ENCODE data around the gene TFEB. TPM values are rescaled to one million over a fixed set of nuclear protein-coding genes. Genes with fewer than 3 reads are reported as not detected.

TFEB gene
- total RNA-seq, 1 donor from 2014 or later: 3.1 TPM

DNA sequence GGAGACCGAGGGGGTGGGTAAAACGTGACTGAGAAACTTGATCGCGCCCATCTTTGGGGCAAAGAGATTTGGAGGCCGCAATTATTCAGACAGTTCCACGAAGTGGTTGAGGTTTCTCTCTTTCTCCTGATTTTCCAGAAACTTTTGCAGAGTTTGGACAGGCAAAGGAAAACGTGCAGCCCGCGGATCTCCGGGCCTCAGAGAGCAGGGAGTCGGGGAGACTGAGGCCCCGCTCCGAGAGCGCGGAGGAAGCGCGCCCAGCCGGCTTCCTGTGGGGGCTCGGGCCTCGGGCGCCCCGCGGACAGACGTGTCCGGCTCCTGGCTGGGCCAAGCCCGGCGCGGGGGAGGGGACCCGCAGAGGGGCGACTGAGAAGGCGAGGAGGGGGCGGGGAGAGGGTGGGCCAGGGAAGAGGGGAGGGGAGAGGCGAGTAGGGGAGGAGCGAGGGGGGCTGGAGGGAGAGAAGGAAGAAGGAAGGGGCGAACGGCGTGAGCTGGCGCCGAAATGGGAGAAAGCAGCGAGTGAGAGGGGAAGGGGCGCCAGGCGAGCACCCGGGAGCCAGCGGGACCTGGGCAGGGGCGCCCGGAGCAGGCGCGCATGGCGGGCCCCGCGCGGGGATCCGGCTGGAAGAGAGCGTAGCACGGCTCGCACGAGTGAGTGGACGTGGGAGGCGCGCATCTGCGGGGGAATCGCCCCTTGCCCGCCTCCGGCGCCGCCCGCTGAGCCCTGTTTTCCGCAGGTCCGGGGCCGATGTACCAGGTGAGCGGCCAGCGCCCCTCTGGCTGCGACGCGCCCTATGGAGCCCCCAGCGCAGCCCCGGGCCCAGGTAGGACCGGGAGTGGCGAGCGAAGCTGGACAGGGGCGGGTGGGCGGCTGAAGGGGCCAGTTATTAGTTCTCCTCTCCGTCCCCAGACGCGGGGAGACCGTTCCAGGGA is 97.1 kb downstream of the TFEB start, which contains the start of gene MDFI:
MDFI (plus strand) TSS at position 467 of the 933 bp plus-strand sequence; CDS start at position 749, 282 bp downstream.
- H3K27ac Mint-ChIP-seq (ENCODE audit: unreplicated experiment): peak within 1 kb of the TSS; percentile 28
- peak within 1 kb of the TSS; percentile 81 for H3K4me3 Mint-ChIP-seq (ENCODE audit: unreplicated experiment)
- H3K4me1 Mint-ChIP-seq (ENCODE audit: low read depth, unreplicated experiment): peaks cover 15% of the 10 kb centered on the region
- H3K9me3 Mint-ChIP-seq (ENCODE audit: unreplicated experiment): peaks cover 10% of the 10 kb centered on the region
- no peaks in the 10 kb centered on the region for H3K36me3 Mint-ChIP-seq (ENCODE audit: unreplicated experiment)
- TF ChIP-seq, protein P1, sequence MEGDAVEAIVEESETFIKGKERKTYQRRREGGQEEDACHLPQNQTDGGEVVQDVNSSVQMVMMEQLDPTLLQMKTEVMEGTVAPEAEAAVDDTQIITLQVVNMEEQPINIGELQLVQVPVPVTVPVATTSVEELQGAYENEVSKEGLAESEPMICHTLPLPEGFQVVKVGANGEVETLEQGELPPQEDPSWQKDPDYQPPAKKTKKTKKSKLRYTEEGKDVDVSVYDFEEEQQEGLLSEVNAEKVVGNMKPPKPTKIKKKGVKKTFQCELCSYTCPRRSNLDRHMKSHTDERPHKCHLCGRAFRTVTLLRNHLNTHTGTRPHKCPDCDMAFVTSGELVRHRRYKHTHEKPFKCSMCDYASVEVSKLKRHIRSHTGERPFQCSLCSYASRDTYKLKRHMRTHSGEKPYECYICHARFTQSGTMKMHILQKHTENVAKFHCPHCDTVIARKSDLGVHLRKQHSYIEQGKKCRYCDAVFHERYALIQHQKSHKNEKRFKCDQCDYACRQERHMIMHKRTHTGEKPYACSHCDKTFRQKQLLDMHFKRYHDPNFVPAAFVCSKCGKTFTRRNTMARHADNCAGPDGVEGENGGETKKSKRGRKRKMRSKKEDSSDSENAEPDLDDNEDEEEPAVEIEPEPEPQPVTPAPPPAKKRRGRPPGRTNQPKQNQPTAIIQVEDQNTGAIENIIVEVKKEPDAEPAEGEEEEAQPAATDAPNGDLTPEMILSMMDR (IDR thresholded peaks at IDR 0.05; ENCODE audit: partially characterized antibody, unreplicated experiment): no peak
- H3K27me3 Mint-ChIP-seq (ENCODE audit: unreplicated experiment): peaks cover 34% of the 10 kb centered on the region
- DNase-seq: no peak

DNA sequence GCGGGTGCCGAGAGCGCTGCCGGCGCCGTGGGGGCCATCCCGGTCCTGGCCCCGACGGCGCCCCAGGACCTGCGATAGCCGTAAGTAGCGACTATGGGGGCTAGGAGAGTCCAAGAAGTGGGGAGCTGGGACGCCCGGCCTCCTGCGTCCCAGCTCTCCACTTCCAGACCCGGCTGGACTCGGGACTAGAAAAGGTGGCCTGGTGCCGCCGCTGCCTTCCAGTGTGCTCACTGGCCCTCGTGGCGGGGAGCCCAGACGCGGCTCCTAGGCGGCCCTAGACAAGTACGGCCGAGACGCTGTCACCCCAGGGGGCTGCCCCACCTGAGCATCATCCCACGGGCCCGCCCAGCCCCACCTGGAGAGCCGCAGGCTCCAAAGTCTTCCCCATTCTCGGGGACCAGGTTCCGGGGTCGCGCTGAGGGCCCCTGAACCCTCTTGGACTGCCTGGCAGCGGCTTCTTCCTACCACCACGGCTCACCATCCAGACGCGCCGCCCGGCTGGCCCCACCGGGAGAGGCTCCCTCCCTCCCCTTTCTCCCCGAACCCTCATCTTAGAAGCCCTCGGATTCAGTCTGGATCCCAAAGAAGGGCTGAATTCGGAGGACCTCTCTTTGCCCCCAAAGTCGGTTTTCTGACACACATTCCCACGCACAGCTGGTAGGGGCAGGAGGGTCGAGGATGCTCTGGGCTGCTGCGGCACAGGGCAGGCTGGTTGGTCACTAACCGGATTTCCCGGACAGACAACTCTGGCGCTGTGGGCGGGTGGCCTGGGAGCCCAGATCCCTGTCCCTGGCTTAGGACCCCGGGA is 98.0 kb downstream of the TFEB start:
- TF ChIP-seq, protein P1 (IDR thresholded peaks at IDR 0.05; ENCODE audit: partially characterized antibody, unreplicated experiment): no peak
- H3K9me3 Mint-ChIP-seq (ENCODE audit: unreplicated experiment): peaks cover 10% of the 10 kb centered on the region
- H3K4me1 Mint-ChIP-seq (ENCODE audit: low read depth, unreplicated experiment): peaks cover 15% of the 10 kb centered on the region
- peaks cover 34% of the 10 kb centered on the region for H3K27me3 Mint-ChIP-seq (ENCODE audit: unreplicated experiment)
- H3K36me3 Mint-ChIP-seq (ENCODE audit: unreplicated experiment): no peaks in the 10 kb centered on the region
- no peak overlapping the region for H3K27ac Mint-ChIP-seq (ENCODE audit: unreplicated experiment)
- H3K4me3 Mint-ChIP-seq (ENCODE audit: unreplicated experiment): peak overlapping the region; percentile 81
- no peak for DNase-seq

DNA sequence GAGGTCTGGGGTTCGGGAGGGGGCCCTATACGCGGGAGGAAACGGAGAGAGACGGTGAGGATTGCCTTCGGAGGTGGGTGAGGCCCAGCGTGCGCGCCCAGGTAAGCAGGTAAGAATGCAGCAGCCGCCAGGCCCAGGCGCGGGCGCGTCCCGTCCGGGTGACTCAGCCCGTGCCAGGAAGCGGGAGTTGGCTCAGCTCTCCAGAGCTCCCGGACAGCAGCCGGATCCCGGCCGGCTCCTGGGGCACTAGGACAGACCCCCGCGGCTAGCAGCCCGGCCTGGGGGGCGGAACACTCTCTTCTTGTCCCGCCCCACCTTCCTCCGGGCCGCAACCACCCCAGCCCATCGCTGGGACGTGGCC is 98.6 kb downstream of the TFEB start:
- TF ChIP-seq, protein P1 (IDR thresholded peaks at IDR 0.05; ENCODE audit: partially characterized antibody, unreplicated experiment): no peak
- Mint-ChIP-seq H3K27ac (ENCODE audit: unreplicated experiment) (peak overlapping the region; percentile 20), H3K36me3 (ENCODE audit: unreplicated experiment) (no peaks in the 10 kb centered on the region), H3K27me3 (ENCODE audit: unreplicated experiment) (peaks cover 34% of the 10 kb centered on the region), H3K4me1 (ENCODE audit: low read depth, unreplicated experiment) (peaks cover 15% of the 10 kb centered on the region), H3K9me3 (ENCODE audit: unreplicated experiment) (peaks cover 10% of the 10 kb centered on the region), H3K4me3 (ENCODE audit: unreplicated experiment) (peak overlapping the region; percentile 71)
- no peak for DNase-seq

DNA sequence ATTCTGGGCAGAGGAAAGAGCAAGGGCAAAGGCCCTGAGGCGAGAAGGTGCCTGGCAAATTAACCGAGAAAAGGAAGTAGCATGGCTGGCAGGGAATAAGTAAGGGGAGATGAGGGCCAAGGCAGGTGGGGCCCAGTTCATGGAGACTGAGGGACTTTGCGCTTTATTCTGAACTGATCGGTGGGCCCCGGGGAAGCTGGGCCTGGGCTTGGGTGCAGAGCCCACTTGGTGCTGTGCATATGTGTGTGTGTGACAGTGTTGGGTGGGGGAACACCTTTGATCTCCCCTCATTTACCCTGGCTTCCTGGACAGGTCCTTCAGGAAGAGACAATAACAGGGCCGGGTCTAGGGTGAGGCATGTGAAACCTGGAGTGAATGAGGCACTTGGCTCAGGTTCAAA is 100.0 kb downstream of the TFEB start:
- peaks cover 33% of the 10 kb centered on the region for H3K27me3 Mint-ChIP-seq (ENCODE audit: unreplicated experiment)
- H3K4me1 Mint-ChIP-seq (ENCODE audit: low read depth, unreplicated experiment): peaks cover 18% of the 10 kb centered on the region
- no peak for DNase-seq
- H3K36me3 Mint-ChIP-seq (ENCODE audit: unreplicated experiment): no peaks in the 10 kb centered on the region
- peaks cover 8% of the 10 kb centered on the region for H3K9me3 Mint-ChIP-seq (ENCODE audit: unreplicated experiment)
- H3K27ac Mint-ChIP-seq (ENCODE audit: unreplicated experiment): no peak overlapping the region
- TF ChIP-seq, protein P1 (IDR thresholded peaks at IDR 0.05; ENCODE audit: partially characterized antibody, unreplicated experiment): no peak
- peak overlapping the region; percentile 58 for H3K4me3 Mint-ChIP-seq (ENCODE audit: unreplicated experiment)

Data from glutamatergic neuron (in vitro differentiated cells).